Heart left ventricle (tissue), 16 donors: Measurements from ENCODE around the gene DNAH14. TPM values are rescaled to one million over a fixed set of nuclear protein-coding genes. Genes with fewer than 3 reads are reported as not detected.

Experiments used
- ATAC-seq, 4 donors: fragments of 200-7000 bp; cut with Tn5 transposase; one replicate each; pipeline ENCODE4 v1.9.1; 2020 to 2022; ENCODE audit warnings: moderate library complexity in 4 of 4, mild to moderate bottlenecking in 3 of 4, moderate number of reproducible peaks in 1 of 4
- DNase-seq, 5 donors: peaks; one replicate each; pipeline ENCODE4 v3.0.0-alpha.2; 2020
- H3K27ac ChIP-seq, 12 donors: fragments of 200-600 bp; sonication (generic) in 4 of 12; one replicate each; pipeline versions ENCODE4 v1.5.0 to v1.8.0; 2016 to 2022; ENCODE audit warnings: mild to moderate bottlenecking in 2 of 12
- H3K27me3 ChIP-seq, 9 donors: fragments of 200-600 bp; sonication (generic) in 2 of 9; one replicate each; pipeline versions ENCODE4 v1.5.1 to v1.8.0; 2016 to 2022; ENCODE audit warnings: mild to moderate bottlenecking in 3 of 9
- H3K36me3 ChIP-seq, 9 donors: fragments of 200-600 bp; sonication (generic) in 2 of 9; one replicate each; pipeline versions ENCODE4 v1.5.0 to v1.8.0; 2018 to 2022; ENCODE audit warnings: mild to moderate bottlenecking in 2 of 9
- H3K4me1 ChIP-seq, 12 donors: fragments of 200-600 bp; sonication (generic) in 4 of 12; one replicate each; pipeline versions ENCODE4 v1.5.0 to v1.8.0; 2016 to 2022; ENCODE audit warnings: mild to moderate bottlenecking in 3 of 12
- H3K4me3 ChIP-seq, 12 donors: fragments of 200-600 bp; sonication (generic) in 4 of 12; one replicate each; pipeline versions ENCODE4 v1.5.0 to v1.8.0; 2017 to 2022; ENCODE audit warnings: mild to moderate bottlenecking in 9 of 12, moderate library complexity in 4 of 12
- H3K9me3 ChIP-seq, 12 donors: fragments of 200-600 bp; sonication (generic) in 4 of 12; one replicate each; pipeline versions ENCODE4 v1.5.0 to v1.8.0; 2016 to 2022; ENCODE audit warnings: mild to moderate bottlenecking in 1 of 12
- POLR2A ChIP-seq, 2 donors: fragments of 450-650 bp; IDR thresholded peaks; one replicate each; pipeline ENCODE4 v1.6.1; 2017; ENCODE audit warnings: antibody characterized with exemption in 2 of 2, mild to moderate bottlenecking in 2 of 2, moderate library complexity in 2 of 2
- WGBS, 4 donors: extraction: QIAGEN DNeasy Blood & Tissue Kit in 2 of 4; methylation state at CpG; one replicate each; pipeline versions ENCODE4 v1.1.5 to v1.1.7; 2013 to 2018; 5-methylcytosine and 5-hydroxymethylcytosine counted together
- intact Hi-C, 10 donors: fragments of 100-400 bp; cut with DNase I; formaldehyde crosslinking; loops; one replicate each; pipeline versions ENCODE4 v1.11.1 to v1.14.2; 2022
- polyA plus RNA-seq, 2 donors: library from polyadenylated mRNA; stranded (reverse); fragments of 200-250 nt; gene quantifications; one replicate each; pipeline ENCODE4 v1.2.3, GENCODE V29; 2013
- total RNA-seq, 9 donors: library from RNA; depleted of rRNA in 2 of 9; stranded (reverse); fragments of >200 nt in 2 of 9; fragmentation: NEBNext Ultra II Directional in 3 of 9; extraction: Animal tissue kit (Norgen Biotek cat#: 25700) in 3 of 9; gene quantifications; one replicate each; pipeline versions ENCODE4 v1.1.0 to v1.2.4, GENCODE V29; 2016 to 2023
- TF ChIP-seq, protein P1 (sequence below), 12 donors: fragments of 200-600 bp; sonication (generic) in 4 of 12; IDR thresholded peaks; one replicate each; pipeline versions ENCODE4 v1.5.0 to v1.8.0; 2018 to 2022; ENCODE audit warnings: antibody characterized with exemption in 12 of 12, mild to moderate bottlenecking in 5 of 12
- donor health status: ischemic (EF 13 %, LVEDD 7.1; RV severe dilation, severe dysfunction).
- donor health status: healthy with polysubstance abuse.
- donor health status: DM: no; HTN: yes; CAD: no.
- donor health status: DM: no; HTN: no; CAD: no.
- donor health status: ischemic (EF 25% LVEDD 6.9; RV normal size, moderate dysfunction).
- donor health status: ischemic (EF 25% LVEDD 5.7; RV mildly dilated, moderate dysfunction).
- donor health status: healthy.
- donor health status: DM: yes; HTN: yes; CAD: no.
- donor health status: ischemic (EF 35%, LVEDD 5.7; RV mildly dilated, moderate dysfunction).
- donor health status: nonischemic (EF 11% LVEDD 7.7; RV severe dilation, severe dysfunction).
- donor health status: DM: yes; HTN: yes; CAD: no.
- donor health status: PGD.
- donor health status: ischemic (EF 29% LVEDD 5.4; RV normal size, mild dysfunction).
- donor health status: nonischemic (EF 23%, LVEDD 6.1; RV moderate dilation, normal function).

DNAH14 gene
- total and polyA plus RNA-seq, 11 donors: 0.24 to 6.8 (median 2.8) TPM

- Histone ChIP-seq H3K27ac (peak overlapping the region in 1 of 12 donors; percentile 97), H3K4me1 (peaks cover 0 to 58% (median 17%) of the 10 kb centered on the region in 12 donors), H3K4me3 (no peak overlapping the region), H3K9me3 (no peaks in the 10 kb centered on the region), H3K27me3 (no peaks in the 10 kb centered on the region), H3K36me3 (peaks cover 0 to 45% (median 23%) of the 10 kb centered on the region in 9 donors)
- no peak for DNase-seq
- no peak for TF ChIP-seq POLR2A (IDR thresholded peaks at IDR 0.05)
- TF ChIP-seq, protein P1, sequence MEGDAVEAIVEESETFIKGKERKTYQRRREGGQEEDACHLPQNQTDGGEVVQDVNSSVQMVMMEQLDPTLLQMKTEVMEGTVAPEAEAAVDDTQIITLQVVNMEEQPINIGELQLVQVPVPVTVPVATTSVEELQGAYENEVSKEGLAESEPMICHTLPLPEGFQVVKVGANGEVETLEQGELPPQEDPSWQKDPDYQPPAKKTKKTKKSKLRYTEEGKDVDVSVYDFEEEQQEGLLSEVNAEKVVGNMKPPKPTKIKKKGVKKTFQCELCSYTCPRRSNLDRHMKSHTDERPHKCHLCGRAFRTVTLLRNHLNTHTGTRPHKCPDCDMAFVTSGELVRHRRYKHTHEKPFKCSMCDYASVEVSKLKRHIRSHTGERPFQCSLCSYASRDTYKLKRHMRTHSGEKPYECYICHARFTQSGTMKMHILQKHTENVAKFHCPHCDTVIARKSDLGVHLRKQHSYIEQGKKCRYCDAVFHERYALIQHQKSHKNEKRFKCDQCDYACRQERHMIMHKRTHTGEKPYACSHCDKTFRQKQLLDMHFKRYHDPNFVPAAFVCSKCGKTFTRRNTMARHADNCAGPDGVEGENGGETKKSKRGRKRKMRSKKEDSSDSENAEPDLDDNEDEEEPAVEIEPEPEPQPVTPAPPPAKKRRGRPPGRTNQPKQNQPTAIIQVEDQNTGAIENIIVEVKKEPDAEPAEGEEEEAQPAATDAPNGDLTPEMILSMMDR (IDR thresholded peaks at IDR 0.05): no peak
- ATAC-seq: no peak
- intact Hi-C loops: no loop called here
- 60 to 74% (median 66%) methylated on average over 2 of the region's 2 CpGs for WGBS, 4 donors
Measured at GRCh38 chr1:225423518-225423855, 494.0 kb downstream of the DNAH14 start.

GRCh38 chr1:225424562-225425200 lies 495.2 kb downstream of the DNAH14 start:
- 83 to 88% (median 85%) methylated on average over 6 of the region's 6 CpGs for WGBS, 4 donors
- peak overlapping the region in 1 of 12 donors; percentile 97 for H3K27ac ChIP-seq
- ATAC-seq (no peak), DNase-seq (no peak)
- intact Hi-C loops: no loop called here
- H3K4me3 ChIP-seq: peak overlapping the region in 1 of 12 donors; percentile 13
- TF ChIP-seq, protein P1 (IDR thresholded peaks at IDR 0.05): no peak
- TF ChIP-seq POLR2A (IDR thresholded peaks at IDR 0.05): no peak
- H3K27me3 ChIP-seq: no peaks in the 10 kb centered on the region
- peaks cover 0 to 33% (median 11%) of the 10 kb centered on the region in 9 donors for H3K36me3 ChIP-seq
- peaks cover 0 to 68% (median 20%) of the 10 kb centered on the region in 12 donors for H3K4me1 ChIP-seq
- no peaks in the 10 kb centered on the region for H3K9me3 ChIP-seq

DNA sequence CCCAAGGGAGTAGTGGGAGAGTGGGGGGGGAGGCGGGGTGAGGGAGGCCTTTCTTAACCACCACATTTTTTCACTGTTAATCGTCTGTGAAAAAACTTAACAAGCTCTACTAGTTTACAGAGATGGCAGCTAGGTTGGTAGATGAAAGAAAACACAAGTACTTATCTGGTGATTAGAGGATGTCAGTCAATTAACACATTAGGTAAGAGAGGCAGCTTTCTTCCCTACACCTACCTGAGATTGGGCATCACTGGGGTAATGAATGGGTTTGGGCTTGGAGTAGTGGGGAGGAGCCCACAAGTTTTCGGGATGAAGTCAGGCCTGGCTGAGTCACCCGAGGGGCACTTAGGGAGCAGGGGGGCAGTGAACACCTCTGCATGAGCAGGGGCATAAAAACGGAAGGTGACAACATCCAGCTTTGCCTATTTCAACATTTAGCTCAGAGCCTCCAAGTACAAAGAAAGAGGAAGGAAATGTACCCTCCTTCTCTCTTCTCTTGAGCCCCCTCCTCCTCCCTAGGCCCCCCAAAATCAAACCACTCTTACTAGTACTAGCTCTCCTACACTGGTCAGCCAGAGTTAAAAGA lies 495.8 kb downstream of the DNAH14 start:
- Histone ChIP-seq H3K9me3 (no peaks in the 10 kb centered on the region), H3K27me3 (no peaks in the 10 kb centered on the region), H3K4me3 (peak overlapping the region in 1 of 12 donors; percentile 97), H3K27ac (peak overlapping the region in 2 of 12 donors; percentile 97), H3K4me1 (peaks cover 0 to 68% (median 20%) of the 10 kb centered on the region in 12 donors), H3K36me3 (peaks cover 0 to 28% (median 9%) of the 10 kb centered on the region in 9 donors)
- ATAC-seq (no peak), DNase-seq (no peak)
- intact Hi-C loops: no loop called here
- TF ChIP-seq, protein P1 (IDR thresholded peaks at IDR 0.05): no peak
- TF ChIP-seq POLR2A (IDR thresholded peaks at IDR 0.05): no peak
- 60 to 75% (median 71%) methylated on average over 5 of the region's 5 CpGs for WGBS, 4 donors

GRCh38 chr1:225426395-225427234 lies 497.1 kb downstream of the DNAH14 start:
- peaks cover 0 to 15% (median 3%) of the 10 kb centered on the region in 9 donors for H3K36me3 ChIP-seq
- peaks cover 0 to 64% (median 20%) of the 10 kb centered on the region in 12 donors for H3K4me1 ChIP-seq
- peaks cover 0 to 7% (median 0%) of the 10 kb centered on the region in 12 donors for H3K9me3 ChIP-seq
- H3K27ac ChIP-seq: peak overlapping the region in 11 of 12 donors; percentile 72 to 97 (median 91)
- no peak for TF ChIP-seq POLR2A (IDR thresholded peaks at IDR 0.05)
- TF ChIP-seq, protein P1 (IDR thresholded peaks at IDR 0.05): no peak
- H3K4me3 ChIP-seq: peak overlapping the region; percentile 61 to 99 (median 86)
- 9 to 11% (median 10%) methylated on average over 36 of the region's 36 CpGs for WGBS, 4 donors
- DNase-seq: peak in 2 of 5 donors; percentile 48 to 67
- intact Hi-C loops: no loop called here
- ATAC-seq: peak in 3 of 4 donors; percentile 5 to 13 (median 7)
- no peaks in the 10 kb centered on the region for H3K27me3 ChIP-seq
